OCI-LY1 (cell line): Measurements from ENCODE around the gene ESPL1.

Experiments used
- EZH2 ChIP-seq: fragments of 200-600 bp; sonication (generic), shearing (Covaris generic); IDR thresholded peaks from 2 replicates; pipeline ENCODE4 v1.8.0; 2017; ENCODE audit warnings: borderline replicate concordance, mixed run types, mild to moderate bottlenecking, antibody characterized with exemption, low read length, moderate library complexity, mixed read lengths
- TF ChIP-seq, protein P1 (sequence below): fragments of 200-600 bp; sonication (generic), shearing (Covaris generic); IDR thresholded peaks from 2 replicates; pipeline ENCODE4 v1.5.1; 2017; ENCODE audit warnings: mild to moderate bottlenecking, antibody characterized with exemption, low read length, moderate library complexity, mixed read lengths

DNA sequence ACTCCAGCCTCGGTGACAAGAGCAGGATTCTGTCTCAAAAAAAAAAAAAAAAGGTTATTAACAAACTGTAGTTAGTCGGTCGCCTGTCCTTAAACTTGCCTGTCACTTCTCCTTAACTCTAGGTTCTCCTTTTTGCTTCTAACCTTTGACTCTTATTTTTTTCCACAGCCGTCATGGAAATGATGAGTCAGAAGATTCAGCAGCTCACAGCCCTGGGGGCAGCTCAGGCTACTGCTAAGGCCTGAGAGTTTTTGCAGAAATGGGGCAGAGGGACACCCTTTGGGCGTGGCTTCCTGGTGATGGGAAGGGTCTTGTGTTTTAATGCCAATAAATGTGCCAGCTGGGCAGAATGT, 31.0 kb downstream of the ESPL1 start:
- TF ChIP-seq, protein P1, sequence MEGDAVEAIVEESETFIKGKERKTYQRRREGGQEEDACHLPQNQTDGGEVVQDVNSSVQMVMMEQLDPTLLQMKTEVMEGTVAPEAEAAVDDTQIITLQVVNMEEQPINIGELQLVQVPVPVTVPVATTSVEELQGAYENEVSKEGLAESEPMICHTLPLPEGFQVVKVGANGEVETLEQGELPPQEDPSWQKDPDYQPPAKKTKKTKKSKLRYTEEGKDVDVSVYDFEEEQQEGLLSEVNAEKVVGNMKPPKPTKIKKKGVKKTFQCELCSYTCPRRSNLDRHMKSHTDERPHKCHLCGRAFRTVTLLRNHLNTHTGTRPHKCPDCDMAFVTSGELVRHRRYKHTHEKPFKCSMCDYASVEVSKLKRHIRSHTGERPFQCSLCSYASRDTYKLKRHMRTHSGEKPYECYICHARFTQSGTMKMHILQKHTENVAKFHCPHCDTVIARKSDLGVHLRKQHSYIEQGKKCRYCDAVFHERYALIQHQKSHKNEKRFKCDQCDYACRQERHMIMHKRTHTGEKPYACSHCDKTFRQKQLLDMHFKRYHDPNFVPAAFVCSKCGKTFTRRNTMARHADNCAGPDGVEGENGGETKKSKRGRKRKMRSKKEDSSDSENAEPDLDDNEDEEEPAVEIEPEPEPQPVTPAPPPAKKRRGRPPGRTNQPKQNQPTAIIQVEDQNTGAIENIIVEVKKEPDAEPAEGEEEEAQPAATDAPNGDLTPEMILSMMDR: no peak
- TF ChIP-seq EZH2: no peak
